Choroid plexus epithelial cell (primary cell): ENCODE results near the gene SPATA6L.
A peak's percentile ranks its signal among the peaks of the same experiment; 100 is the strongest.

ENCODE experiments used
- DNase-seq: peaks from one replicate; pipeline ENCODE4 v3.0.0-alpha.2; 2010; ENCODE audit warnings: low read depth
- H3K4me3 ChIP-seq: 2 replicates; pipeline ENCODE4 v1.5.1; 2011; ENCODE audit warnings: low read depth, mild to moderate bottlenecking, control low read depth, low read length, moderate library complexity
- CTCF ChIP-seq: conservative IDR thresholded peaks from 2 replicates; pipeline ENCODE4 v1.5.1; 2011; ENCODE audit warnings: low read depth, mild to moderate bottlenecking, control low read depth, inconsistent platforms, low read length, moderate library complexity

SPATA6L gene

GRCh38 chr9:4600368-4600767 is 65.9 kb downstream of the SPATA6L start:
- no peak for DNase-seq
- no peak for TF ChIP-seq CTCF
- no peak overlapping the region for H3K4me3 ChIP-seq

DNA sequence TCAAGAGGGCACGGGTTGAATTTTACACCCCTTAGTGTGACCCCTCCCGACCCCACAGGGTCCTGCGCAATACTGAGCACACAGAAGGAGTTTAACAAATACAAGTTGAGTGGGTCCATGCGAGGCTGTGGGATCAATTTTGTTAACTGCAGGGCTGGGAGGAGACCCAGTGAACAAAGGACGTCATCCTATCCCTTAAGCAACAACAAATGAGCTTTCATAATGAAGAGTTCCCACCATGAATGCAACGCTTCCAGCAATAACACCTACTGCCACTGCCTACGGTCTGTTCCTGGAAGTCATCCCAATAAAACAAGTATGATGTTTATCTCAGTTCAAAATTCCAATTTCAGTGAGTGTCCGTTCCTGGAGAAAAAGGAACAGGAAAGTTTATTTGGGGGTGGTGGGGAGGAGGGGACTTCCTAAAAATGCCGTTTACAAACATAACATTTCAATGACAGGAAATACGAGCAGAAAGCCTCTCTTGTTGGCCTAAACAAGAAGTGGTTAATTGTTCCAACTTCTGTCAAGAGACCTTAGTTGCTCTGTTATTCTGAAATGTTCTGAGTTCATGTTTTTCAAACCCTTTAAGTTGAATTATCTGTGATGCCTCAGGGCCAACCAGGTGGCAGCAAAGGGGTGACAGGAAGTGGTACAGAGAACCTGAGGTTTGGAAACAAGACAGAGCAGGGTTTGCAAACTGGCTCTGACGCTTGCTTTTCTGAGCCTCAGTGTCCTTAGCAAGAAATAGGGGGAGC is 69.9 kb downstream of the SPATA6L start:
- peak; percentile 41 for DNase-seq

DNA sequence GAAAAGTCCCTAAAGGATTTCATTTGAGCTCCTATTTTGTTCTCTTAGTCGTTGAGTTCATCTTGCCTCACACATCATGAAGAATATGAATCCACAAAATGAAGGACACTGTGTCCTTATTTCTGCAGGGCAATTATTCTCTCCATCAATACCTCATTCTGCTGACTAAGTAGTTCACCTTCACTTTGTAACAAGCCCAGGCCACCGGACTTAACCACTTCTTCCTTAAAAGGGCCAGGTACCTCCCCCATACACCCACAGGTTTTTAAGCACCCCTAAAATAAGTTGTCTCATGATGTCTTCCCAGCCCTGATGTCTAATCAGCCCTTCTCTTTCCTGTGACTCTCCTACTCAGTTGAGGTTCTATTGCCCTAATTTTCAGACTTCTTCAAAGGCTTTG is 71.3 kb downstream of the SPATA6L start:
- no peak for TF ChIP-seq CTCF
- DNase-seq = no peak
- no peak overlapping the region for H3K4me3 ChIP-seq

More for the DNA sequence above, 69.9 kb downstream of the SPATA6L start:
- TF ChIP-seq CTCF = peak; percentile 5
- H3K4me3 ChIP-seq = no peak overlapping the region

DNA sequence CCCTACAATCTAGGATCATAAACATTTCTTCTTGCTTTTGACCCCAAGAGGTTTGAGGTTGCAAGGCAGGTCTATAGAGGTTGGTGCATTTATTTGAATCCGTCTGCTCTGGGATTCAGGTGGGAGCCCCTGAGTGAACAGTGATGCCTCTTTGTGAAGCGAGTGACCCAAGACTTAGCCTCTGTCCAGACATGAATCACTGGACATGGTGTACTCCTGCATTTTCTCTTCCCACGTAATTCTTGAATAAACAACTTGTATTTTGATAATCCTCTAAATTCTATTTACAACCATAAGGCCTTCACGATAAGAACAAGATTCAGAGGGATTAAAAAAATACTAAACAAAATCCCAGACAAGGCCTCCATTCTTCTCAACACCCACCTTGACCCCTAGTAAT is 71.7 kb downstream of the SPATA6L start:
- TF ChIP-seq CTCF = no peak
- H3K4me3 ChIP-seq = no peak overlapping the region
- DNase-seq = peak; percentile 32

DNA sequence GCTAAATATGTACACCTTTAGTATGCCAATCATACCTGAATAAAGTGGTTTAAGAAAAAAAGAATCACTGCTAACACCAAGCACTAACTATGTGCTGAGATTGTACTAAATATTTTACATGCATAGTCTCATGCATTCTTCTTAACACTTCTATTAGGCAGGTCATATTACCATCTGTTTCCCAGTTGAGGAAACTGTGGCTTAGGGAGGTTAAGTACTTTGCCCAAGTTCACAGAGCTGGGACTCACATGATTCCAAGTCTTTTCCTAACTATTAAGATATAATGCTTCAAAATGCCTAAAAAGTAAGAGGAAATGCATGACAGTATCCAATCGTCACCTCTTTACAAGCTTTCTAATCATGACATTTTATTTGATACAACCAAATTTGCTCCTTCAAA is 73.4 kb downstream of the SPATA6L start:
- peak; percentile 68 for DNase-seq
- H3K4me3 ChIP-seq = no peak overlapping the region
- TF ChIP-seq CTCF = no peak

GRCh38 chr9:4592295-4592694 is 74.0 kb downstream of the SPATA6L start:
- TF ChIP-seq CTCF = no peak
- no peak overlapping the region for H3K4me3 ChIP-seq
- no peak for DNase-seq

DNA sequence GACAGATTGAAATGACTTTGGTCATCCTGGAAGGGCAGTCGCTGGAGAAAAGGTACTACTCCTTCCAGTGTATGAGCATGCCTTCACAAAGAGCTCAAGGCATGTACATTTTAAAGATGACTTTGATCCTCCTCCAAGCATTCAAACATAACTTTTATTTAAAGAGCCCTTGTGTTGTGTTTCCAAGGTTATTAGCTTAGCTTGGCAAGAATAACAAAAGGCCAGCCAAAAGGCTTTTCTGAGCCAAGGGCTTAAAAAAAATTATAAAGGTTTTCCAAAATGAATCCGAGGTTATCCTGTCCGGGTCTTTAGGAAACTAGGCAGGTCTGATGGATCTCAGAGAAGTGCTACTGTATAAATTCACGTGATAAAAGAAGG is 75.2 kb downstream of the SPATA6L start:
- TF ChIP-seq CTCF = no peak
- peak; percentile 17 for DNase-seq
- no peak overlapping the region for H3K4me3 ChIP-seq
